Measurements from ENCODE around the gene LZTR1. TPM values are rescaled to one million over a fixed set of nuclear protein-coding genes. Genes with fewer than 3 reads are reported as not detected.

Gene LZTR1
- total RNA-seq, 1 experiment from 2014 or later: 54.3 TPM

GRCh38 chr22:20948989-20949388, 33.1 kb upstream of the LZTR1 start:
- TF ChIP-seq CTCF (conservative IDR thresholded peaks at IDR 0.05; ENCODE audit: low read depth, low read length) (no peak), EZH2 (IDR thresholded peaks at IDR 0.05; ENCODE audit: borderline replicate concordance, low read depth, low read length, poor library complexity, severe bottlenecking) (no peak)
- intact Hi-C loops (cut with micrococcal nuclease; ENCODE audit: unreplicated experiment): loop anchor here (10.0 kb wide), 2 partner anchors 64 to 144 kb away; no protein-coding TSS in a partner anchor

GRCh38 chr22:20949698-20950183, 32.4 kb upstream of the LZTR1 start:
- TF ChIP-seq EZH2 (IDR thresholded peaks at IDR 0.05; ENCODE audit: borderline replicate concordance, low read depth, low read length, poor library complexity, severe bottlenecking) (no peak), CTCF (conservative IDR thresholded peaks at IDR 0.05; ENCODE audit: low read depth, low read length) (no peak)
- Histone ChIP-seq H3K36me3 (ENCODE audit: insufficient read depth, low read length, poor library complexity, severe bottlenecking) (peaks cover 41% of the 10 kb centered on the region), H3K9me3 (ENCODE audit: low read depth, low read length, poor library complexity, severe bottlenecking) (no peaks in the 10 kb centered on the region), H3K27ac (ENCODE audit: low read depth, low read length, poor library complexity, severe bottlenecking) (no peak overlapping the region), H3K4me3 (ENCODE audit: low read depth, low read length, poor library complexity, severe bottlenecking) (no peak overlapping the region), H3K27me3 (replicated peaks; ENCODE audit: insufficient read depth, low read depth, low read length, poor library complexity) (no peaks in the 10 kb centered on the region), H3K4me1 (ENCODE audit: insufficient read depth, low read length, poor library complexity, severe bottlenecking) (no peaks in the 10 kb centered on the region)
- no TSS peak for BruUV-seq (replicated peaks)
- CTCF ChIA-PET: no interaction called here
- DNase-seq (ENCODE audit: low spot score): no peak
- intact Hi-C loops (cut with micrococcal nuclease; ENCODE audit: unreplicated experiment): loop anchor here (10.0 kb wide), 2 partner anchors 65 to 145 kb away; no protein-coding TSS in a partner anchor
- POLR2A ChIA-PET (ENCODE audit: low non-redundant PET): interaction anchor here (0.7 kb wide), 1 partner anchor 120 kb away, joined by 3 read pairs; no protein-coding TSS in a partner anchor

More at GRCh38 chr22:20948989-20949388, 33.1 kb upstream of the LZTR1 start:
- BruUV-seq (replicated peaks): no TSS peak
- H3K36me3 ChIP-seq (ENCODE audit: insufficient read depth, low read length, poor library complexity, severe bottlenecking): peaks cover 41% of the 10 kb centered on the region
- no peak overlapping the region for H3K4me3 ChIP-seq (ENCODE audit: low read depth, low read length, poor library complexity, severe bottlenecking)
- no peaks in the 10 kb centered on the region for H3K9me3 ChIP-seq (ENCODE audit: low read depth, low read length, poor library complexity, severe bottlenecking)
- no peaks in the 10 kb centered on the region for H3K4me1 ChIP-seq (ENCODE audit: insufficient read depth, low read length, poor library complexity, severe bottlenecking)
- no peaks in the 10 kb centered on the region for H3K27me3 ChIP-seq (replicated peaks; ENCODE audit: insufficient read depth, low read depth, low read length, poor library complexity)
- H3K27ac ChIP-seq (ENCODE audit: low read depth, low read length, poor library complexity, severe bottlenecking): no peak overlapping the region
- POLR2A ChIA-PET (ENCODE audit: low non-redundant PET): no interaction called here
- no peak for DNase-seq (ENCODE audit: low spot score)
- CTCF ChIA-PET: no interaction called here

GRCh38 chr22:20951151-20951931, 30.8 kb upstream of the LZTR1 start:
- intact Hi-C loops (cut with micrococcal nuclease; ENCODE audit: unreplicated experiment): no loop called here
- TF ChIP-seq EZH2 (IDR thresholded peaks at IDR 0.05; ENCODE audit: borderline replicate concordance, low read depth, low read length, poor library complexity, severe bottlenecking) (no peak), CTCF (conservative IDR thresholded peaks at IDR 0.05; ENCODE audit: low read depth, low read length) (no peak)
- Histone ChIP-seq H3K9me3 (ENCODE audit: low read depth, low read length, poor library complexity, severe bottlenecking) (no peaks in the 10 kb centered on the region), H3K4me1 (ENCODE audit: insufficient read depth, low read length, poor library complexity, severe bottlenecking) (no peaks in the 10 kb centered on the region), H3K27ac (ENCODE audit: low read depth, low read length, poor library complexity, severe bottlenecking) (no peak overlapping the region), H3K27me3 (replicated peaks; ENCODE audit: insufficient read depth, low read depth, low read length, poor library complexity) (no peaks in the 10 kb centered on the region), H3K4me3 (ENCODE audit: low read depth, low read length, poor library complexity, severe bottlenecking) (no peak overlapping the region), H3K36me3 (ENCODE audit: insufficient read depth, low read length, poor library complexity, severe bottlenecking) (peaks cover 41% of the 10 kb centered on the region)
- DNase-seq (ENCODE audit: low spot score): no peak
- POLR2A ChIA-PET (ENCODE audit: low non-redundant PET): no interaction called here
- CTCF ChIA-PET: no interaction called here
- TSS peak; percentile 38 for BruUV-seq (replicated peaks)

Data from A673 (cell line).